GM12891 (cell line): ENCODE measurements around the gene STAT1.

Source experiments
- POLR2A ChIP-seq: IDR thresholded peaks from 2 replicates; pipeline ENCODE4 v1.6.1; 2011; ENCODE audit warnings: low read depth, low read length, control low read depth
- POLR2AphosphoS5 ChIP-seq: IDR thresholded peaks from 2 replicates; pipeline ENCODE4 v1.6.1; 2011; ENCODE audit warnings: low read depth, low read length, control low read depth
- SPI1 ChIP-seq: IDR thresholded peaks from 2 replicates; pipeline ENCODE4 v1.6.1; 2011; ENCODE audit warnings: low read depth, low read length, control low read depth
- TAF1 ChIP-seq: IDR thresholded peaks from 2 replicates; pipeline ENCODE4 v1.6.1; 2011; ENCODE audit warnings: low read depth, low read length, control low read depth

GRCh38 chr2:191050640-191050987 is 36.6 kb upstream of the STAT1 start:
- TF ChIP-seq POLR2AphosphoS5 (no peak), SPI1 (no peak), TAF1 (no peak), POLR2A (no peak)
